Neural crest cell (in vitro differentiated cells): ENCODE measurements around the gene RIMKLA. TPM values are rescaled to one million over a fixed set of nuclear protein-coding genes. Genes with fewer than 3 reads are reported as not detected.

Experiments
- DNase-seq: peaks from one replicate; pipeline ENCODE4 v3.0.0; 2021; ENCODE audit warnings: low read depth, mixed read lengths, low spot score
- H3K27ac Mint-ChIP-seq: one replicate; pipeline ENCODE4 v1.8.0; 2021; ENCODE audit warnings: mild to moderate bottlenecking, mixed read lengths; ENCODE audit not compliant: unreplicated experiment
- H3K27me3 Mint-ChIP-seq: 2 replicates; pipeline ENCODE4 v1.8.0; 2021; ENCODE audit warnings: low read depth, mild to moderate bottlenecking, mixed read lengths
- H3K36me3 Mint-ChIP-seq: 2 replicates; pipeline ENCODE4 v1.8.0; 2021; ENCODE audit warnings: low read depth, mild to moderate bottlenecking, mixed read lengths
- H3K4me1 Mint-ChIP-seq: 2 replicates; pipeline ENCODE4 v1.8.0; 2021; ENCODE audit warnings: mixed read lengths
- H3K4me3 Mint-ChIP-seq: one replicate; pipeline ENCODE4 v1.8.0; 2021; ENCODE audit warnings: mild to moderate bottlenecking, mixed read lengths
- H3K9me3 Mint-ChIP-seq: 2 replicates; pipeline ENCODE4 v1.8.0; 2021; ENCODE audit warnings: mixed read lengths
- total RNA-seq: library from RNA; stranded (reverse); gene quantifications from 2 replicates; pipeline ENCODE4 v1.2.1, GENCODE V29; 2021
- TF ChIP-seq, protein P1 (sequence below): fragments of 200-600 bp; sonication (generic); conservative IDR thresholded peaks from 2 replicates; pipeline ENCODE4 v1.5.0; 2021; ENCODE audit warnings: antibody characterized with exemption, mild to moderate bottlenecking

RIMKLA gene
- total RNA-seq, 1 donor from 2014 or later: 3.4 TPM

DNA sequence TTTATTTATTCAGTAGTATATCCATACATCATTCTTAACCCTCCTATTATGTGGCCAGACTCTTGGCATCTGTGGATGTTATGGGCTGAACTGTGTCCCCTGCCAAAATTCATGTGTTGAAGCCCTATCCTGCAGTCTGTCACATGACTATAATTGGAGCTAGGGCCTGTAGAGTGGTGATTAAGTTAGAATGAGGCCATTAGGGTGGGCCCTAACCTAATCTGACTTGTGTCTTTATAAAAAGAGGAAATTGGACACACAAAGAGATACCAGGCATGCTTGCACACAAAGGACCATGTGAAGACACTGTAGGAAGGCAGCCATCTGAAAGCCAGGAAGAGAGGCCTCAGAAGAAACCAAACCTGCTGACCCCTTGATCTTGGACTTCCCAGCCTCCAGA, 68.7 kb downstream of the RIMKLA start:
- H3K4me3 Mint-ChIP-seq: no peak overlapping the region
- no peak for DNase-seq
- no peak overlapping the region for H3K27ac Mint-ChIP-seq
- no peaks in the 10 kb centered on the region for H3K9me3 Mint-ChIP-seq
- peaks cover 17% of the 10 kb centered on the region for H3K27me3 Mint-ChIP-seq
- TF ChIP-seq, protein P1, sequence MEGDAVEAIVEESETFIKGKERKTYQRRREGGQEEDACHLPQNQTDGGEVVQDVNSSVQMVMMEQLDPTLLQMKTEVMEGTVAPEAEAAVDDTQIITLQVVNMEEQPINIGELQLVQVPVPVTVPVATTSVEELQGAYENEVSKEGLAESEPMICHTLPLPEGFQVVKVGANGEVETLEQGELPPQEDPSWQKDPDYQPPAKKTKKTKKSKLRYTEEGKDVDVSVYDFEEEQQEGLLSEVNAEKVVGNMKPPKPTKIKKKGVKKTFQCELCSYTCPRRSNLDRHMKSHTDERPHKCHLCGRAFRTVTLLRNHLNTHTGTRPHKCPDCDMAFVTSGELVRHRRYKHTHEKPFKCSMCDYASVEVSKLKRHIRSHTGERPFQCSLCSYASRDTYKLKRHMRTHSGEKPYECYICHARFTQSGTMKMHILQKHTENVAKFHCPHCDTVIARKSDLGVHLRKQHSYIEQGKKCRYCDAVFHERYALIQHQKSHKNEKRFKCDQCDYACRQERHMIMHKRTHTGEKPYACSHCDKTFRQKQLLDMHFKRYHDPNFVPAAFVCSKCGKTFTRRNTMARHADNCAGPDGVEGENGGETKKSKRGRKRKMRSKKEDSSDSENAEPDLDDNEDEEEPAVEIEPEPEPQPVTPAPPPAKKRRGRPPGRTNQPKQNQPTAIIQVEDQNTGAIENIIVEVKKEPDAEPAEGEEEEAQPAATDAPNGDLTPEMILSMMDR: no peak
- H3K4me1 Mint-ChIP-seq: no peaks in the 10 kb centered on the region
- H3K36me3 Mint-ChIP-seq: no peaks in the 10 kb centered on the region

DNA sequence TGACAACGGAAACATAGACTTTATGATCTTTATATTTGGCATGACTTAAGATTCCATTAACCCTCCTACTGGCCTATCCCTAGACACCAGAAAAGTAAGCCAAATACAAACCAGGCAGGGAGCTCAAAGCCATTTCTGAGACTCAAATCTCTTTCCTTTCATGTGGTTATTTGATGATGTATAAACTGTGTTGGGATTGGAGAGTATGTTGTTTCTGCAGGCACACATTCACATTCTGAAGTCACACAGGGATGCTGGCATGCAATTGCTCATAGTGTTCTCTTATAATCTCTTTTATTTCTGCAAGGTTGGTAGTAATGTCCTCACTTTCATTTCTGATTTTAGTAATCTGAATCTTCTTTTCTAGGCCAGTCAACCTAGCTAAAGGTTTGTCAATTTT, 69.5 kb downstream of the RIMKLA start:
- Mint-ChIP-seq H3K27ac (no peak overlapping the region), H3K9me3 (no peaks in the 10 kb centered on the region), H3K4me3 (no peak overlapping the region), H3K36me3 (no peaks in the 10 kb centered on the region), H3K4me1 (no peaks in the 10 kb centered on the region), H3K27me3 (peaks cover 17% of the 10 kb centered on the region)
- TF ChIP-seq, protein P1: no peak
- no peak for DNase-seq

DNA sequence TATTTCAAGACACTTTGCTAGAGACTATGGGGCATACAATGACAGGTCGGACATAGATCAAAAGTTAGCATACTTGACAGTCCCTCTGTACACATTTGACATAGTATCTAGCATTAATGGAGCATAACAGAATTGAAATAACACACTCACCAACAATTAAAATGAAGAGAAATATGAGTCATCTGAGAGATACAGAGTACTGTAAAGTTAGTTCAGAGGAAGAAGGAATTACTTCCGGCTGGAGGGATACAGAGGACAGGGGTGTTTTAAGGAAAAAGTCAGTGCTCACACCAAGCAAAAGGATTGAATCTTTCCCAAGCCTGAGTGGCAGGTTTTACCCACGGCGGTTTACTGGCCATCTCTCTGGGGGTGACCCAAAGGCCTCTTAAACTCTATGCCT, 72.8 kb downstream of the RIMKLA start:
- H3K4me3 Mint-ChIP-seq: peak overlapping the region; percentile 39

DNA sequence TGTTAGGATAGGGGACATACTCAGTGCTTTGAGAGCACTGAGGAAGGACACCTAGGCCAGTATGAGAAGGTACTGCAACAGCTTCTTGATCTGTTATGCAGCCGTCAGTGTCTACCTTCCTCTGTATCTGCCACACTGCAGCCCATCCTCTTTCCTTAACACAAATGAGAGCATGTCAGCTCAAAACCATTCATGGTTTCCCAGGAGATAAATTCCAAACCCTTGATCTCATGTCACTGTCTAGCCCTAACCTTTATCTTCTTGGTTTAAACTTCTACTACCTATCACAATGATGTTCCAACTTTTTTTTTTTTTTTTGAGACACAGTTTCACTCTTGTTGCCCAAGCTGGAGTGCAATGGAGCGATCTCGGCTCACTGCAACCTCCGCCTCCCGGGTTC, 73.8 kb downstream of the RIMKLA start:
- Mint-ChIP-seq H3K4me3 (peak overlapping the region; percentile 61), H3K36me3 (peaks cover 3% of the 10 kb centered on the region), H3K27ac (no peak overlapping the region), H3K4me1 (peaks cover 23% of the 10 kb centered on the region), H3K27me3 (peaks cover 14% of the 10 kb centered on the region), H3K9me3 (no peaks in the 10 kb centered on the region)
- no peak for DNase-seq
- TF ChIP-seq, protein P1: no peak

More for the DNA sequence above, 72.8 kb downstream of the RIMKLA start:
- Mint-ChIP-seq H3K27me3 (peaks cover 14% of the 10 kb centered on the region), H3K4me1 (peaks cover 23% of the 10 kb centered on the region), H3K9me3 (no peaks in the 10 kb centered on the region), H3K27ac (no peak overlapping the region), H3K36me3 (peaks cover 3% of the 10 kb centered on the region)
- TF ChIP-seq, protein P1: no peak
- DNase-seq: no peak

DNA sequence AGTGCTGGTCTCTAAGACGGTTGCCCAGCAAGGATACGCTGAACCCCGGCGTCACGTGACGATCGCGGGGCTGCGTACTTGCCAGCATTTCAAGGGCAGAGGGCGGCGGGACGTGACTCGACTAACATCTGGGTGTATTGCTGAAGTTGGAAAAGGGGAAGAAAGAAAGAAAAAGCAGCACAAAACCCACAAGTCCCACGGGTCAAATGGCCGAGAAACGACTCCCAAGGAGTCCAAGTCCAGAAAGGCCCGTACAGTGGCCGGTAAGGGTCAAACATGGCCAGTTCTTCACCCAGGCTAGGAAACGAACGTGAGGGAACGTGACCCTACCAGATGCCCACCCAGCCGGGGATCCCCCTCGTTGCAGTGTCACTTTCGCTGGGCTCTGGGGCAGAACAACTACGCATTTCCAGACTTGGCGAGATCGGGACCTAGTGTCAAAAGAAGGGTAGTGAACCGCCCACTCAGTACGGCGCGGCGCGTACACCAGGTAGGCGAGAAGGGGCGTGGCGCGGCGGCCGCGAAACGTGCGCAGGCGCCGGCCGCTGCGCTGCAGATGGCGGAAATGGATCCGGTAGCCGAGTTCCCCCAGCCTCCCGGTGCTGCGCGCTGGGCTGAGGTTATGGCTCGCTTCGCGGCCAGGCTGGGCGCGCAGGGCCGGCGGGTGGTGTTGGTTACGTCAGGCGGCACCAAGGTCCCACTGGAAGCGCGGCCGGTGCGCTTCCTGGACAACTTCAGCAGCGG, 75.6 kb downstream of the RIMKLA start, which contains the start of the genes PPCS and ZMYND12:
TSS of gene PPCS (plus strand) at position 534 of the 744 bp plus-strand sequence. CDS start at position 557, 23 bp downstream.
TSS of gene ZMYND12 (minus strand) at position 13 of the 744 bp plus-strand sequence. CDS start 25 bp downstream, outside the sequence.
- Mint-ChIP-seq H3K36me3 (peaks cover 3% of the 10 kb centered on the region), H3K4me3 (peak within 1 kb of the TSS; percentile 90)

More for the DNA sequence above, 75.6 kb downstream of the RIMKLA start, which contains the start of the genes PPCS and ZMYND12:
- TF ChIP-seq, protein P1: peak; percentile 27
- Mint-ChIP-seq H3K4me1 (peaks cover 23% of the 10 kb centered on the region), H3K27ac (peak within 1 kb of the TSS; percentile 97), H3K27me3 (peaks cover 11% of the 10 kb centered on the region), H3K9me3 (no peaks in the 10 kb centered on the region)
- peak; percentile 77 for DNase-seq
